OCI-LY7 (cell line): ENCODE data around the gene ASAP3. TPM values are rescaled to one million over a fixed set of nuclear protein-coding genes. Genes with fewer than 3 reads are reported as not detected.

Experiments
- BruUV-seq: library from RNA; stranded (reverse); fragments of 400-500 nt; replicated peaks from 2 replicates; lab custom pipeline; 2021; lab: Mats Ljungman, UMichigan
- CTCF ChIA-PET: fragments of 300-600 bp; sonication (Branson Sonifier 250); formaldehyde crosslinking; loops from one replicate; lab custom pipeline; 2022; ENCODE audit warnings: antibody characterized with exemption; ENCODE audit not compliant: unreplicated experiment; lab: Charles Lee
- POLR2A ChIA-PET: fragments of 300-600 bp; sonication (Branson Sonifier 250); formaldehyde crosslinking; loops from one replicate; lab custom pipeline; 2022; ENCODE audit warnings: antibody characterized with exemption; lab: Charles Lee
- DNase-seq: peaks from one replicate; pipeline ENCODE4 v3.0.0-alpha.2; 2015; ENCODE audit warnings: low spot score
- H2AFZ ChIP-seq: fragments of 200-600 bp; sonication (generic), shearing (Covaris generic); 2 replicates; pipeline ENCODE4 v1.6.1; 2014; ENCODE audit warnings: mild to moderate bottlenecking, antibody characterized with exemption, low read length, moderate library complexity
- H3K27ac ChIP-seq: fragments of 200-600 bp; sonication (generic); 2 replicates; pipeline ENCODE4 v1.5.1; 2014; ENCODE audit warnings: mixed run types, low read depth, mild to moderate bottlenecking, moderate library complexity, low read length, inconsistent platforms; ENCODE audit not compliant: poor library complexity, severe bottlenecking
- H3K36me3 ChIP-seq: fragments of 200-600 bp; sonication (generic); 2 replicates; pipeline ENCODE4 v1.6.1; 2014; ENCODE audit warnings: mild to moderate bottlenecking, antibody characterized with exemption, low read length, moderate library complexity, mixed read lengths; ENCODE audit not compliant: insufficient read depth
- H3K4me1 ChIP-seq: fragments of 200-600 bp; sonication (generic); 2 replicates; pipeline ENCODE4 v1.5.1; 2014; ENCODE audit warnings: mild to moderate bottlenecking, low read length; ENCODE audit not compliant: insufficient read depth, poor library complexity, severe bottlenecking
- H3K4me2 ChIP-seq: fragments of 200-600 bp; sonication (generic); 2 replicates; pipeline ENCODE4 v1.6.1; 2014; ENCODE audit warnings: mild to moderate bottlenecking, low read length
- H3K4me3 ChIP-seq: fragments of 200-600 bp; sonication (generic); 2 replicates; pipeline ENCODE4 v1.5.1; 2014; ENCODE audit warnings: mild to moderate bottlenecking, low read depth, low read length; ENCODE audit not compliant: poor library complexity, severe bottlenecking
- H3K79me2 ChIP-seq: fragments of 200-600 bp; sonication (generic); 2 replicates; pipeline ENCODE4 v1.6.1; 2016; ENCODE audit warnings: low read depth, mild to moderate bottlenecking, low read length, moderate library complexity, mixed read lengths; ENCODE audit not compliant: insufficient read depth
- H3K9me2 ChIP-seq: fragments of 200-600 bp; sonication (generic); 2 replicates; pipeline ENCODE4 v1.6.1; 2016; ENCODE audit warnings: mild to moderate bottlenecking, low read length, mixed read lengths; ENCODE audit not compliant: insufficient read depth
- H3K9me3 ChIP-seq: fragments of 200-600 bp; sonication (generic); 2 replicates; pipeline ENCODE4 v1.6.1; 2014; ENCODE audit warnings: mild to moderate bottlenecking, mixed run types, low read length, mixed read lengths
- H4K20me1 ChIP-seq: fragments of 200-600 bp; sonication (generic); 2 replicates; pipeline ENCODE4 v1.6.1; 2014; ENCODE audit warnings: mild to moderate bottlenecking, antibody characterized with exemption, low read length, moderate library complexity, mixed read lengths; ENCODE audit not compliant: insufficient read depth
- CTCF ChIP-seq: fragments of 200-600 bp; sonication (generic); conservative IDR thresholded peaks from 2 replicates; pipeline ENCODE4 v1.5.1; 2014; ENCODE audit warnings: mild to moderate bottlenecking, antibody characterized with exemption, low read length, moderate library complexity, mixed read lengths
- EZH2phosphoT487 ChIP-seq: fragments of 200-600 bp; sonication (generic); IDR thresholded peaks from 2 replicates; pipeline ENCODE4 v1.6.1; 2018; ENCODE audit warnings: low read depth, borderline replicate concordance, mild to moderate bottlenecking, mixed run types, antibody characterized with exemption, low read length, moderate library complexity, mixed read lengths
- intact Hi-C: fragments of 100-400 bp; cut with micrococcal nuclease; formaldehyde crosslinking; loops from one replicate; pipeline ENCODE4 v1.10.0; 2022; ENCODE audit not compliant: unreplicated experiment
- total RNA-seq, 2 experiments: library from RNA; depleted of rRNA in 1 of 2; stranded (reverse); fragments of >200 nt in 1 of 2; shearing (Covaris generic) in 1 of 2; gene quantifications; 2 replicates each; pipeline ENCODE4 v1.2.3, GENCODE V29; 2014 to 2022

Gene ASAP3
- total RNA-seq, 2 experiments from 2014 or later, result 5.9 to 14.9 TPM

GRCh38 chr1:23422941-23423340 is 61.0 kb downstream of the ASAP3 start:
- no peaks in the 10 kb centered on the region for H3K9me2 ChIP-seq
- POLR2A ChIA-PET, result no interaction called here
- H3K4me1 ChIP-seq, result no peaks in the 10 kb centered on the region
- no peak for DNase-seq
- no peaks in the 10 kb centered on the region for H3K36me3 ChIP-seq
- no peaks in the 10 kb centered on the region for H3K79me2 ChIP-seq
- CTCF ChIA-PET, result no interaction called here
- H4K20me1 ChIP-seq, result no peaks in the 10 kb centered on the region
- no TSS peak for BruUV-seq
- H3K4me3 ChIP-seq, result no peak overlapping the region
- no peak overlapping the region for H2AFZ ChIP-seq
- H3K4me2 ChIP-seq, result no peak overlapping the region
- no peak overlapping the region for H3K27ac ChIP-seq
- no peaks in the 10 kb centered on the region for H3K9me3 ChIP-seq
- TF ChIP-seq CTCF (no peak), EZH2phosphoT487 (no peak)
- intact Hi-C loops, result no loop called here

- Histone ChIP-seq H3K4me2 (no peak overlapping the region), H3K9me2 (no peaks in the 10 kb centered on the region), H3K27ac (no peak overlapping the region), H3K9me3 (no peaks in the 10 kb centered on the region), H3K4me3 (no peak overlapping the region), H3K4me1 (no peaks in the 10 kb centered on the region), H2AFZ (no peak overlapping the region), H3K36me3 (no peaks in the 10 kb centered on the region), H4K20me1 (no peaks in the 10 kb centered on the region), H3K79me2 (no peaks in the 10 kb centered on the region)
- DNase-seq, result no peak
- ChIA-PET CTCF (no interaction called here), POLR2A (interaction anchor here (0.6 kb wide), 1 partner anchor 269 kb away, joined by 3 read pairs; the partner anchor contains the start of gene RPL11)
- BruUV-seq, result no TSS peak
- TF ChIP-seq CTCF, result no peak
- TF ChIP-seq EZH2phosphoT487, result no peak
- intact Hi-C loops, result no loop called here
Observed at GRCh38 chr1:23422241-23422877, 61.6 kb downstream of the ASAP3 start.

GRCh38 chr1:23421753-23422240 is 62.2 kb downstream of the ASAP3 start:
- Histone ChIP-seq H3K4me2 (no peak overlapping the region), H2AFZ (no peak overlapping the region)
- intact Hi-C loops, result no loop called here

More at GRCh38 chr1:23421753-23422240, 62.2 kb downstream of the ASAP3 start:
- TF ChIP-seq EZH2phosphoT487 (no peak), CTCF (0 out of 2 replicates have a peak, but pooled peaks have one; percentile 23)
- Histone ChIP-seq H3K9me2 (no peaks in the 10 kb centered on the region), H3K36me3 (no peaks in the 10 kb centered on the region), H3K9me3 (no peaks in the 10 kb centered on the region), H3K27ac (no peak overlapping the region), H3K79me2 (no peaks in the 10 kb centered on the region), H4K20me1 (no peaks in the 10 kb centered on the region), H3K4me3 (no peak overlapping the region), H3K4me1 (no peaks in the 10 kb centered on the region)
- DNase-seq, result no peak
- CTCF ChIA-PET, result no interaction called here
- no TSS peak for BruUV-seq
- POLR2A ChIA-PET, result interaction anchor here (0.6 kb wide), 2 partner anchors 104 to 270 kb away, joined by 3 to 4 read pairs; partner anchors contain the start of gene RPL11
